Keratinocyte (primary cell): ENCODE measurements around the gene ACSF3. TPM values are rescaled to one million over a fixed set of nuclear protein-coding genes. Genes with fewer than 3 reads are reported as not detected.
A peak's percentile ranks its signal among the peaks of the same experiment; 100 is the strongest.

ENCODE experiments used
- DNase-seq: peaks from one replicate; pipeline ENCODE4 v3.0.0-alpha.2; 2011; ENCODE audit warnings: low read depth, missing footprints, low spot score
- FAIRE-seq: peaks from 2 replicates; lab custom pipeline; 2011; peaks lifted over from hg19 to GRCh38; lab: Jason Lieb, UNC
- H2AFZ ChIP-seq: 2 replicates; pipeline ENCODE4 v1.6.0; 2012; ENCODE audit warnings: low read length, control low read depth, inconsistent platforms; ENCODE audit not compliant: control insufficient read depth
- H3K27ac ChIP-seq: 2 replicates; pipeline ENCODE4 v1.5.1; 2011; ENCODE audit warnings: low read length; ENCODE audit not compliant: control insufficient read depth, insufficient read depth
- H3K27me3 ChIP-seq: 3 replicates; pipeline ENCODE4 v1.6.0; 2011; ENCODE audit warnings: low read length; ENCODE audit not compliant: control insufficient read depth, insufficient read depth; ENCODE audit errors: extremely low read depth
- H3K36me3 ChIP-seq, 2 experiments: 2 replicates in 1 of 2; 3 replicates in 1 of 2; pipeline ENCODE4 v1.5.1; 2011; ENCODE audit warnings: low read length in 2 of 2, mild to moderate bottlenecking in 1 of 2; ENCODE audit not compliant: control insufficient read depth in 2 of 2, insufficient read depth in 2 of 2; ENCODE audit errors: extremely low read depth in 1 of 2
- H3K4me1 ChIP-seq: 3 replicates; pipeline ENCODE4 v1.5.1; 2011; ENCODE audit warnings: low read length; ENCODE audit not compliant: control insufficient read depth, insufficient read depth; ENCODE audit errors: extremely low read depth
- H3K4me2 ChIP-seq: 3 replicates; pipeline ENCODE4 v1.6.0; 2011; ENCODE audit warnings: low read depth, low read length; ENCODE audit not compliant: control insufficient read depth, insufficient read depth; ENCODE audit errors: extremely low read depth
- H3K4me3 ChIP-seq, 3 experiments: fragments of 200-600 bp in 1 of 3; sonication (generic) in 1 of 3; 2 replicates in 2 of 3; 3 replicates in 1 of 3; pipeline ENCODE4 v1.5.1; 2011 to 2016; ENCODE audit warnings: low read length in 3 of 3, mild to moderate bottlenecking in 3 of 3, control low read depth in 2 of 3, inconsistent platforms in 1 of 3, low read depth in 1 of 3, mixed read lengths in 1 of 3, mixed run types in 1 of 3, moderate library complexity in 1 of 3; ENCODE audit not compliant: control insufficient read depth in 2 of 3, insufficient read depth in 2 of 3; ENCODE audit errors: extremely low read depth in 1 of 3
- H3K79me2 ChIP-seq: 2 replicates; pipeline ENCODE4 v1.6.0; 2012; ENCODE audit warnings: low read length; ENCODE audit not compliant: control insufficient read depth, insufficient read depth
- H3K9ac ChIP-seq: 3 replicates; pipeline ENCODE4 v1.6.0; 2011; ENCODE audit warnings: low read length; ENCODE audit not compliant: control insufficient read depth, insufficient read depth; ENCODE audit errors: extremely low read depth
- H3K9me1 ChIP-seq: 3 replicates; pipeline ENCODE4 v1.6.0; 2011; ENCODE audit warnings: low read length; ENCODE audit not compliant: control insufficient read depth, insufficient read depth; ENCODE audit errors: extremely low read depth
- H3K9me3 ChIP-seq: 2 replicates; pipeline ENCODE4 v1.5.1; 2012; ENCODE audit warnings: low read depth, low read length; ENCODE audit not compliant: control insufficient read depth
- H4K20me1 ChIP-seq: 3 replicates; pipeline ENCODE4 v1.6.0; 2011; ENCODE audit warnings: low read length; ENCODE audit not compliant: control insufficient read depth, insufficient read depth; ENCODE audit errors: extremely low read depth
- CTCF ChIP-seq, 3 experiments: IDR thresholded peaks in 1 of 3; conservative IDR thresholded peaks in 1 of 3; optimal IDR thresholded peaks in 1 of 3; 2 replicates in 2 of 3; 3 replicates in 1 of 3; pipeline versions ENCODE3 to v1.5.1; 2011; ENCODE audit warnings: low read length in 3 of 3, mild to moderate bottlenecking in 3 of 3, moderate library complexity in 2 of 3, control low read depth in 1 of 3, inconsistent platforms in 1 of 3; ENCODE audit not compliant: insufficient read depth in 2 of 3; ENCODE audit errors: extremely low read depth in 1 of 3
- EZH2 ChIP-seq: IDR thresholded peaks from one replicate; pipeline ENCODE4 v1.6.1; 2012; ENCODE audit warnings: inconsistent platforms, mild to moderate bottlenecking, low read length, moderate library complexity
- dilution Hi-C: fragments of 300-500 bp; cut with MboI; formaldehyde crosslinking; loops from one replicate; pipeline ENCODE4 v1.7.0; 2020; ENCODE audit warnings: low sequenced_read_pairs; ENCODE audit not compliant: extremely low pct_ligation_motif_present
- polyA plus RNA-seq, 5 experiments: library from polyadenylated mRNA; depleted of rRNA in 3 of 5; stranded (reverse) in 3 of 5; stranded (forward) in 1 of 5; unstranded in 1 of 5; fragments of >200 nt; gene quantifications; 1 replicate in 1 of 5; 2 replicates in 3 of 5; 3 replicates in 1 of 5; pipeline versions ENCODE4 v1.2.1 to v1.2.3, GENCODE V29; 2011 to 2012; ENCODE audit warnings: missing spikeins in 2 of 5, low read depth in 1 of 5, low replicate concordance in 1 of 5

The ACSF3 gene
- polyA plus RNA-seq, 1 donor (not counting 4 experiments of a cell fraction or from before 2014, with no cell fraction given): 13.4 TPM

DNA sequence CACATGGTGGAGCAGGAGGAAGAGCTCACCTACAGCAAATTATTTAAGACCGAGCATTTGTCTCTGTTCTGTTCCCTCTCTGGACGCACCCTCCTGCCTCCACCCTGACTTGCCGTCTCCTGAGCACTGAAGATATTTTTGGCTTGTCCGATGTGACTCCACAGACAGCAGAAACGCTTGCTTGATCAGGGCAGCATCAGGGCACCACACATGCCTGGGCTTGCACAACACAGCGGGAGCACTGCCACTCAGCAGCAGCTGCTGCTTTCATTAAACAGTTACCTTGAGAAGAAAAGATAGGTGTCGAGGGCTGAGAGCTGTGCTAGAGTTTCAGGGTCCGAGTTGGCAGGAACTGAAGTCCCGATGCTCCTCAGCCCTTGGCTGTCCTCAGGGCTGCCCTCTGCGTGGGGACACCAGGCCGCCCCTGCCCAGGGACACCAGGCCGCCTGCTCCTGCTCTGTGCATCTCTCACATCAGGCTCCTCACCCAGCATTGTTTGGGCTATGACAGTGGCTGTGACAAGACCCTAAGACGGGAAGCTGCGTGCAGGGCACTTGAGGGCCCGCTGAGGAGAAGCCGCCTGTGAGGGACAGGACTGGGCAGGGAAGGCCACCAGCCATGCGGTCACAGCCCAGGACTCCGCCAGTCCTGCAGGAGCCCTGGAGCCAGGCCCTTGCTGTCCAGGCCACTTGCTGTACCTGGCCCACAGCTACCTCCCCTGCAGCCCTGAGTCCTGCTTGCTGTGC is 56.6 kb downstream of the ACSF3 start:
- dilution Hi-C loops: no loop called here
- FAIRE-seq (peak; percentile 95), DNase-seq (no peak)
- H3K36me3 ChIP-seq: peaks cover 3 to 5% of the 10 kb centered on the region in 2 experiments
- H3K27ac ChIP-seq: no peak overlapping the region
- no peak for TF ChIP-seq EZH2
- TF ChIP-seq CTCF (optimal IDR thresholded peaks at IDR 0.05 in 1 of 3, IDR thresholded peaks at IDR 0.05 in 1 of 3, conservative IDR thresholded peaks at IDR 0.05 in 1 of 3; ENCODE audit: extremely low read depth in 1 of 3, insufficient read depth in 2 of 3, low read length in 3 of 3): no peak
- H2AFZ ChIP-seq: no peak overlapping the region
- H3K9me1 ChIP-seq: no peaks in the 10 kb centered on the region
- H3K9ac ChIP-seq: no peak overlapping the region
- no peak overlapping the region for H3K4me3 ChIP-seq
- peak overlapping the region; percentile 1 for H3K4me2 ChIP-seq
- peaks cover 10% of the 10 kb centered on the region for H3K27me3 ChIP-seq
- H4K20me1 ChIP-seq: no peaks in the 10 kb centered on the region
- peaks cover 14% of the 10 kb centered on the region for H3K4me1 ChIP-seq
- peaks cover 6% of the 10 kb centered on the region for H3K9me3 ChIP-seq
- H3K79me2 ChIP-seq: no peaks in the 10 kb centered on the region

DNA sequence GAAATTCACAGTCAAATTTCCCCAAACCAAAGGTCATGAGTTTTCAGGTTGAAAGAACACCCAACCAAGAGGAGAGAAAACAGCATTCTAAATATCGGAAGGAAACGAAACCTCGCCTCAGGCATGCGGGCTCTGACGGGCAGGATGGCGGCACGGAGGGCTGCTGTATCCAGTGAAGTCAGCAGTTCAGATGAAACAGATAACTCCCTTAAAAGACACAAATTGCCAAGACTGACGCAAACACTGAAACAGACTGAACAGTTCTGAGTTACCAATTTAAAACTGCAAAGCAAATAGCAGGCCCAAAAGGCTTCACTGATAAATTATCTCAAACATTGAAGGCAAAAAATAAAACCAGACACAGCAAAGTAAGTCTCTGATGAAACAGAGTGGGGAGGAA is 57.3 kb downstream of the ACSF3 start:
- H3K9ac ChIP-seq: no peak overlapping the region
- DNase-seq (no peak), FAIRE-seq (no peak)
- H4K20me1 ChIP-seq: no peaks in the 10 kb centered on the region
- H3K27me3 ChIP-seq: peaks cover 16% of the 10 kb centered on the region
- H3K27ac ChIP-seq: no peak overlapping the region
- no peak overlapping the region for H2AFZ ChIP-seq
- TF ChIP-seq EZH2 (no peak), CTCF (optimal IDR thresholded peaks at IDR 0.05 in 1 of 3, IDR thresholded peaks at IDR 0.05 in 1 of 3, conservative IDR thresholded peaks at IDR 0.05 in 1 of 3; ENCODE audit: extremely low read depth in 1 of 3, insufficient read depth in 2 of 3, low read length in 3 of 3) (no peak)
- H3K9me3 ChIP-seq: peaks cover 6% of the 10 kb centered on the region
- H3K36me3 ChIP-seq: peaks cover 0 to 5% of the 10 kb centered on the region in 2 experiments
- dilution Hi-C loops: no loop called here
- H3K4me1 ChIP-seq: peaks cover 14% of the 10 kb centered on the region
- H3K9me1 ChIP-seq: no peaks in the 10 kb centered on the region
- H3K4me2 ChIP-seq: no peak overlapping the region
- no peak overlapping the region for H3K4me3 ChIP-seq
- no peaks in the 10 kb centered on the region for H3K79me2 ChIP-seq
